OCI-LY1 (cell line): Measurements from ENCODE around the gene SCRG1.

Experiments
- H2AFZ ChIP-seq: fragments of 200-600 bp; sonication (generic), shearing (Covaris generic); 2 replicates; pipeline ENCODE4 v1.6.0; 2014; ENCODE audit warnings: antibody characterized with exemption, mild to moderate bottlenecking, low read length
- H3F3A ChIP-seq: fragments of 200-600 bp; sonication (generic), shearing (Covaris generic); 2 replicates; pipeline ENCODE4 v1.6.0; 2014; ENCODE audit warnings: mild to moderate bottlenecking, antibody characterized with exemption, low read length, moderate library complexity; ENCODE audit not compliant: insufficient read depth
- H3K27ac ChIP-seq: fragments of 200-600 bp; sonication (generic); 2 replicates; pipeline ENCODE4 v1.5.1; 2014; ENCODE audit warnings: low read length, mixed run types, mild to moderate bottlenecking, low read depth; ENCODE audit not compliant: poor library complexity, severe bottlenecking
- H3K27me3 ChIP-seq: fragments of 200-600 bp; sonication (generic); 2 replicates; pipeline ENCODE4 v1.6.0; 2014; ENCODE audit warnings: antibody characterized with exemption, mild to moderate bottlenecking, low read length, moderate library complexity; ENCODE audit not compliant: insufficient read depth
- H3K36me3 ChIP-seq: fragments of 200-600 bp; sonication (generic); 2 replicates; pipeline ENCODE4 v1.6.1; 2014; ENCODE audit warnings: mild to moderate bottlenecking, antibody characterized with exemption, low read length, moderate library complexity, mixed read lengths; ENCODE audit not compliant: insufficient read depth
- H3K4me1 ChIP-seq: fragments of 200-600 bp; sonication (generic); 2 replicates; pipeline ENCODE4 v1.5.1; 2014; ENCODE audit warnings: mild to moderate bottlenecking, low read length, moderate library complexity; ENCODE audit not compliant: insufficient read depth, severe bottlenecking
- H3K4me2 ChIP-seq: fragments of 200-600 bp; sonication (generic), shearing (Covaris generic); 2 replicates; pipeline ENCODE4 v1.6.1; 2014; ENCODE audit warnings: low read length
- H3K4me3 ChIP-seq: fragments of 200-600 bp; sonication (generic); 2 replicates; pipeline ENCODE4 v1.5.1; 2014; ENCODE audit warnings: low read length, low read depth, mild to moderate bottlenecking, mixed read lengths; ENCODE audit not compliant: poor library complexity, severe bottlenecking
- H3K79me2 ChIP-seq: fragments of 200-600 bp; shearing (Covaris generic); 2 replicates; pipeline ENCODE4 v1.6.1; 2016; ENCODE audit warnings: mixed run types, low read length, mixed read lengths; ENCODE audit not compliant: insufficient read depth
- H3K9ac ChIP-seq: fragments of 200-600 bp; sonication (generic), shearing (Covaris generic); 2 replicates; pipeline ENCODE4 v1.6.1; 2014; ENCODE audit warnings: mild to moderate bottlenecking, low read length, mixed read lengths
- H3K9me2 ChIP-seq: fragments of 200-600 bp; sonication (generic), shearing (Covaris generic); 2 replicates; pipeline ENCODE4 v1.6.1; 2014; ENCODE audit warnings: low read depth, mild to moderate bottlenecking, low read length, mixed read lengths
- H3K9me3 ChIP-seq: fragments of 200-600 bp; shearing (Covaris generic); 2 replicates; pipeline ENCODE4 v1.6.1; 2014; ENCODE audit warnings: low read length, mixed read lengths
- H4K20me1 ChIP-seq: fragments of 200-600 bp; sonication (generic), shearing (Covaris generic); 2 replicates; pipeline ENCODE4 v1.6.0; 2016; ENCODE audit warnings: mild to moderate bottlenecking, low read length; ENCODE audit not compliant: insufficient read depth
- CTCF ChIP-seq: fragments of 200-600 bp; sonication (generic), shearing (Covaris generic); IDR thresholded peaks from 2 replicates; pipeline ENCODE4 v1.5.1; 2017; ENCODE audit warnings: mild to moderate bottlenecking, antibody characterized with exemption, low read length, moderate library complexity, mixed read lengths
- EZH2 ChIP-seq: fragments of 200-600 bp; sonication (generic), shearing (Covaris generic); IDR thresholded peaks from 2 replicates; pipeline ENCODE4 v1.8.0; 2017; ENCODE audit warnings: borderline replicate concordance, mixed run types, mild to moderate bottlenecking, antibody characterized with exemption, low read length, moderate library complexity, mixed read lengths

SCRG1 gene

GRCh38 chr4:173347467-173347866 is 51.4 kb downstream of the SCRG1 start:
- Histone ChIP-seq H3K79me2 (no peaks in the 10 kb centered on the region), H4K20me1 (no peaks in the 10 kb centered on the region), H3K27me3 (no peaks in the 10 kb centered on the region), H3K4me2 (no peak overlapping the region), H3K9me2 (no peaks in the 10 kb centered on the region), H3K9ac (no peak overlapping the region), H3K4me3 (no peak overlapping the region), H3K9me3 (no peaks in the 10 kb centered on the region), H3K4me1 (no peaks in the 10 kb centered on the region), H3K36me3 (no peaks in the 10 kb centered on the region), H2AFZ (no peak overlapping the region), H3K27ac (no peak overlapping the region), H3F3A (no peaks in the 10 kb centered on the region)
- TF ChIP-seq CTCF: no peak
- no peak for TF ChIP-seq EZH2

- H3K27me3 ChIP-seq: no peaks in the 10 kb centered on the region
- H4K20me1 ChIP-seq: no peaks in the 10 kb centered on the region
- H3K4me3 ChIP-seq: no peak overlapping the region
- H3K9ac ChIP-seq: no peak overlapping the region
- H3K79me2 ChIP-seq: no peaks in the 10 kb centered on the region
- no peaks in the 10 kb centered on the region for H3F3A ChIP-seq
- no peak overlapping the region for H2AFZ ChIP-seq
- TF ChIP-seq CTCF (no peak), EZH2 (no peak)
- peaks cover 2% of the 10 kb centered on the region for H3K4me1 ChIP-seq
- no peaks in the 10 kb centered on the region for H3K36me3 ChIP-seq
- no peaks in the 10 kb centered on the region for H3K9me3 ChIP-seq
- no peak overlapping the region for H3K4me2 ChIP-seq
- no peak overlapping the region for H3K27ac ChIP-seq
- H3K9me2 ChIP-seq: no peaks in the 10 kb centered on the region
Measured at GRCh38 chr4:173346074-173346473, 52.8 kb downstream of the SCRG1 start.

- Histone ChIP-seq H3F3A (no peaks in the 10 kb centered on the region), H3K27ac (no peak overlapping the region), H3K36me3 (no peaks in the 10 kb centered on the region), H4K20me1 (no peaks in the 10 kb centered on the region), H3K4me1 (peaks cover 6% of the 10 kb centered on the region), H3K79me2 (no peaks in the 10 kb centered on the region), H3K27me3 (no peaks in the 10 kb centered on the region), H3K4me2 (no peak overlapping the region), H3K4me3 (no peak overlapping the region), H3K9me3 (no peaks in the 10 kb centered on the region), H3K9ac (no peak overlapping the region), H3K9me2 (no peaks in the 10 kb centered on the region), H2AFZ (no peak overlapping the region)
- no peak for TF ChIP-seq EZH2
- no peak for TF ChIP-seq CTCF
Measured at GRCh38 chr4:173345648-173346047, 53.3 kb downstream of the SCRG1 start.
